Epithelial cell of esophagus (primary cell): ENCODE results near the gene AUH.

Experiments used
- DNase-seq: peaks from one replicate; pipeline ENCODE4 v3.0.0; 2010; ENCODE audit warnings: low read depth
- H3K4me3 ChIP-seq: 2 replicates; pipeline ENCODE4 v1.5.1; 2011; ENCODE audit warnings: mild to moderate bottlenecking, low read length, control low read depth
- TF ChIP-seq, protein P1 (sequence below): IDR thresholded peaks from 2 replicates; pipeline ENCODE4 v1.5.1; 2011; ENCODE audit warnings: low read depth, mild to moderate bottlenecking, low read length, control low read depth, inconsistent platforms; ENCODE audit not compliant: insufficient read depth; ENCODE audit errors: missing control alignments

Gene AUH

DNA sequence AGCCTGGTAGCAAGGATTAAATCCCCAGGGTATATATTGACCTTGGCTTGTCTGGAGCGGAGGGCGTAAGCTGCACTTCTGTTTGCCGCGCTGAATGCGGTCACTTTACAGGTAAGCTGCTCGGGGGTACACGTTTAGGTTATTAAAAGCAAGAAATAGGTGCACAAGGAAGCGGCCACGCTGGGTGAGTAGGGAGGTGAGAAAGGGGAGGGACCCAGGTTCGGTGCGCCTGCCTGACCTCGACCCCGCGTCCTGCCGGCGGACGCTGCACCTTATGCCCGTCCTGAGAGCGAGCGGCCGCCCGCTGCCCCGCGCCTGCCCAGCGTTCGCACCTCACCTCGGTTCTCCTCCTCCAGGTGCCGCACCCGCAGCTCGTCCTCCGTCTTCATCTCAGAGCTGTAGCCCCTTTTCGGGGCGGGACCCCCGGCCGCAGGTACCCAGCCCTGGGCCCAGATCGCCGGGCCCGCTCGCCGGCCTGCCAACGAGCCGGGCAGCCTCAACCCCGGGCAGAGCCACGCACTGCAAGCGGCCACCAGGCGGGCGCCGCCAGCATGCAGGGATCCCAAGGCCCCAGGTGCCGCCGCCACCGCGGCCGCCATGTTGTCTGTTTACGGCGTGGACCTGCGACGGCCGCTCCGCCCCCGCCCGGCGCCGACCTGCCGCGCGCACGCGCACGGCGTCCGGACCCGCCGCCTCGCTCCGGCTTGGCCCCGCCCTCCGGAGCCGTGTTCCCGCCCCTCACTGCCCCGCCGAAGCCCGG lies at the start of gene AUH:
AUH (minus strand) TSS at position 628 of the 760 bp plus-strand sequence; CDS start at position 599, 29 bp downstream.
- peak; percentile 82 for DNase-seq
- H3K4me3 ChIP-seq: peak within 1 kb of the TSS; percentile 92
- TF ChIP-seq, protein P1, sequence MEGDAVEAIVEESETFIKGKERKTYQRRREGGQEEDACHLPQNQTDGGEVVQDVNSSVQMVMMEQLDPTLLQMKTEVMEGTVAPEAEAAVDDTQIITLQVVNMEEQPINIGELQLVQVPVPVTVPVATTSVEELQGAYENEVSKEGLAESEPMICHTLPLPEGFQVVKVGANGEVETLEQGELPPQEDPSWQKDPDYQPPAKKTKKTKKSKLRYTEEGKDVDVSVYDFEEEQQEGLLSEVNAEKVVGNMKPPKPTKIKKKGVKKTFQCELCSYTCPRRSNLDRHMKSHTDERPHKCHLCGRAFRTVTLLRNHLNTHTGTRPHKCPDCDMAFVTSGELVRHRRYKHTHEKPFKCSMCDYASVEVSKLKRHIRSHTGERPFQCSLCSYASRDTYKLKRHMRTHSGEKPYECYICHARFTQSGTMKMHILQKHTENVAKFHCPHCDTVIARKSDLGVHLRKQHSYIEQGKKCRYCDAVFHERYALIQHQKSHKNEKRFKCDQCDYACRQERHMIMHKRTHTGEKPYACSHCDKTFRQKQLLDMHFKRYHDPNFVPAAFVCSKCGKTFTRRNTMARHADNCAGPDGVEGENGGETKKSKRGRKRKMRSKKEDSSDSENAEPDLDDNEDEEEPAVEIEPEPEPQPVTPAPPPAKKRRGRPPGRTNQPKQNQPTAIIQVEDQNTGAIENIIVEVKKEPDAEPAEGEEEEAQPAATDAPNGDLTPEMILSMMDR: no peak

DNA sequence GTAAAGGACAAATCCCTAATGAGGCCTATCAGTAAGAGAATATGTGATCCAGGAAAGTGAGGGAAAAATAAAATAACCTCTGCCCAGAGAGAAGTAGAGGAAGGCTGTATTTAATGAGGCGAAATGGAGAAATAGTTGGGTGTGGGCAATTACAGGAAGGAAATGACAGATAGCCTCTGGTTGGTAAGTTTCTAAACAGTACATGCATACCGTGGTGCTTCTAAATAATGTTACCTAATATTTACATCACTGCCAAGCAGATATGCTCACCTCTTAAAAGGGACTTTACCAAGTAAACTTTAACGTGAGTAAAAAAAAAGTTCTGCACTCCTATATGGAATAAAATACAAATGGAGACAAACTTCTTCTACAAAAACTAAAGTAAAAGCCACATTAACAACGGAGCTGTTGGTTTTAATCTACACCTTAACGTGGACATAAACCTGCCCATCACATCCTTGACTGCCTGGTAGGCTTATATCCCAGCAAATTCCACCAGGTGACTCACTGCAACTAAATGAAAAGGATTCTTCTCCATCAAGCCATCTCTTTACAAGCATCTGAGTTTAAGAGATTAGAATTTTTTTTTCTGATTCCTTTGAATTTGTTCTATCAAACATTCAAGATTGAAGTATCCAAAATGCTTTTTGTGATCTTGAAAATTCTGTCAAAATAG lies 49.5 kb upstream of the AUH start:
- DNase-seq: peak; percentile 63
- TF ChIP-seq, protein P1: peak; percentile 5

GRCh38 chr9:91410161-91410560 lies 48.4 kb upstream of the AUH start:
- no peak overlapping the region for H3K4me3 ChIP-seq
- DNase-seq: no peak
- TF ChIP-seq, protein P1: no peak

More for the DNA sequence above, 49.5 kb upstream of the AUH start:
- no peak overlapping the region for H3K4me3 ChIP-seq

GRCh38 chr9:91408475-91408874 lies 46.8 kb upstream of the AUH start:
- DNase-seq: no peak
- TF ChIP-seq, protein P1: no peak
- H3K4me3 ChIP-seq: no peak overlapping the region

DNA sequence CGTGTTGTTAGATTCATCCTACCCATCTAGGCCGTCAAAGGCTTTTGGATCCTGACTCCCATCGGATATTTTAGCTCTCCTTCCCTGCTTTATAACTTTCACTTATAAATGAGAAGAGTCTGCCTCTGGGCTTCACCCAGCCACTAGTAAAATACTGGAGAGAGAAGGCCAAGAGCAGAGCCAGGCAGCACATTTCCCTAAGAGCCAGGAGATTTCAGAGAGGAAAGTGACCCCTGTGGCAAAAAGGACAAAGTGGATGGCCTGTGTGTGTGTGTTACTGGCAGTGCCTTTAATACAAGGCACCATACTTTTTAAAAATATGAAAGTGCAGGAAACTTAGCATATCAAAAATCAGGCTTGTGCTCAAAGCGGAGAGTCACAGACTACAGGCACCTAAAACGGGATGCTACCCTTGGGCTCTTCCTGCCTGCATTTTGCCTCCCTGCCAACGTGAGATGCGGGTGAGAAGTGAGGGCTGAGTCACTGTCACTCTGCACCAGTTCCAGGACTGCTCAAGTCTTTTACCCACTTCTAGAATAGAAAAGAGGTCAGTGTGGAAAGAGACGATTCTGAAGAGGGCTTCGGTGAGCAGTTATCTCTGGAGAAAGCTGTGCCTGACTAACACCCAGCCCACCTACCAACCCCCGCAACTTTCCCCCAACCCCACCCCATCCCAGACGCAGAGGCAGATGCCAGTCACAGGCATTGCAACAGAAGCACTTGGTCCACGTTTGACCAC lies 46.0 kb upstream of the AUH start:
- TF ChIP-seq, protein P1: no peak
- DNase-seq: no peak
- H3K4me3 ChIP-seq: no peak overlapping the region

DNA sequence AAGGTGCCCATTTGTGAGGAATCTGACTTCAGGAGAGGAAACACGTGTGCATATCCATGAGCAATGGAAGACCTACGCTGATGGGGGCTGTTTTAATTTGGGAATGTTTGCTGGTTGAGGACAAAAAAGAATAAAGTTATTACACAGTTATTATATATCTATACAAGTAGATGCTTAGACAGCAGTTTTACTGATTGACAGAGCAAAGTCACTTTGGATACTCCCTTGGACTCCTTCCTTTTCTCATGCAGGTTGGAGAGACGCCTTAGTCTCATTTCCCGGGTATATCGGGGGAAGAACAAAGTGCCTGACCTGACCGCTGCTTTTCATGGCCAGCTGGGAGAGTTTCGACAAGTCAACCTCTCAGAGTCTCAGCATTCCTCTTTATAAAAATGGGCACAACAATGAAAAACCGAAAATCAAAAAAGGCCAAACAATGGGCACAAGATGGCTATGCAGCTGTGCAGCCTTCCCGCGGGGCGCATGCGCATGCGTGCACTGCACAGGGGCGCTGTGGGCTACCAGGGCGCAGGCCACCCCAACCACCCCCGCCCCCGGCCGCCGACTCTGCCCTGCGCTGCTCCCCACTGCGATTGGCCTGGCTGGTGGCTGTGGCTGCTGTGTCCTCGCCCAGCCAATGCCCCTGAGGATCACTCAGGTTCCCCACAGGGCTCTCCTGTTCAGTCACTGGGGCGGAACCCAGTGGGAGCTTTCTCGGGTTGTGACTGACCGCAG lies 43.8 kb upstream of the AUH start:
- TF ChIP-seq, protein P1: no peak
- DNase-seq: no peak
- H3K4me3 ChIP-seq: no peak overlapping the region
